ENCODE data around the gene WDR36. TPM values are rescaled to one million over a fixed set of nuclear protein-coding genes. Genes with fewer than 3 reads are reported as not detected.
"Not testable (repeated sequence)": the region's sequence is repeated elsewhere in the genome, so short reads cannot be mapped to it uniquely, and the experiment has no call there.

Gene WDR36
- total RNA-seq, 2 donors from 2014 or later, result 17.6 to 22.3 TPM

DNA sequence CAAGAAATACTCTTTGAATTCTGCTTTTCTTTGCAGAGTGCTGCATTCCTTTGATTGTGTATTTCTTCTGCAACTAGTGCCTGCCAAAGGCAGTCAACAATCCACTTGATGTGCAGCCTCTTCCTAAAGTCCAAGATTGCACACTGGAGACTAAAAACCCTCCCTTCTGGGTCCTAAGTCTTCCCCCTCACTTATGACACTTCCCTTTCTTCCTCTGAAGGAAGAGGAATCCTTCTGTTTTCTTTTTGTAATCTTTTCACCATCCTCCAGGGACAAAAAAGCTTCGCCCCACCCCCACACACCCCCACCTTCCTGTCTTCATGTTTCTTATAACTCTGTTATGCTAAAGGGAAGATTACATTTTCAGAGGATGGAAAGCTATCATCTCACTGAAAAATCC, 39.9 kb downstream of the WDR36 start:
- no peak for DNase-seq (ENCODE audit: low spot score)
- intact Hi-C loops (cut with DNase I), result no loop called here

DNA sequence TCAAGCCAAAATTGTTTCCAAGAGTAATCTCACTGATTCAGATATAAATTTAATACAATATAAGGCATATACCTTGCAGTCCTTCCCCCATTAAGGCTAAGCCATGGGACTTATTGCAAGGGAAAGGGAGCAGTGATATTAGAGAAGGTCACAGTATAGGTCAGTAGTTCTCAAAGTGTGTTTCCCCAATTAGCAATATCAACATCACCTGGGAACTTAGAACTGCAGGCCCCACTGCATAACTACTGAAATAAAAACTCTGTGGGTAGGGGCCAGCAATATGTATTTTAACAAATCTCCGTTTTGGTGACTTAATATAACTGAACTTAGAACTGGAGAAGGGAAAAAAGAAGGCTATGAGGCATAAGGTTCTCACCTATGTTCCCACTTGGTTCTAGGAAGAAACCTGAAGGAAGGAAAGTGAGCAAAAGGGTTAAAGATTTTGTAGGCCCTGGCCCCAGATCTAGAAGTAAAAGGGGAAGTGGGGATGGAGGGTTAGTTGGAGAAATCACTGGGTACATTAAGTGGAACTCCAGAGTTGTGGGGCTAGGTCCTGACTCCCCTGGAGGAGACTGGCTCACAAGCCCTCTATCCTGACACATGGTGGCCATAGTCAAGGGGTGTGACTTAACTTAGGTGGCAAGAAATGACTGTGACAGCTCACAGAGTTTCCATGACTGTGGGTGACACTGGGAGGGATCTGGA, 40.7 kb downstream of the WDR36 start:
- DNase-seq (ENCODE audit: low spot score), result no peak
- intact Hi-C loops (cut with DNase I), result no loop called here

DNA sequence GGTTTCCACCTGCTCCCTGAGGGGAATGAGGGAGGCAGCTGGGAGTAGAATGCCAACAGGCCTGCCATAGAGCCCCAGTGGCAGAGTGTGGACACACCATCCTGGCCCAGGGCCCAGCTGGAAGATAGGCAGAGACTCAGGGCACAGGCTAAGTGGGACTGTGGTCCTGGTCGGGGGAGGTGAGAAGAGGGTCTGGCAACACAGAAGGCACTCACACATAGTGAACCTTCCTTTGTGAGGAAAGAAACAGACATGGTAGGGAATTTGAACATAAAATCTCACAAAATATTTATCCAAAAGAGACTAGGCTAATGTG, 41.2 kb downstream of the WDR36 start:
- intact Hi-C loops (cut with DNase I), result no loop called here
- no peak for DNase-seq (ENCODE audit: low spot score)

DNA sequence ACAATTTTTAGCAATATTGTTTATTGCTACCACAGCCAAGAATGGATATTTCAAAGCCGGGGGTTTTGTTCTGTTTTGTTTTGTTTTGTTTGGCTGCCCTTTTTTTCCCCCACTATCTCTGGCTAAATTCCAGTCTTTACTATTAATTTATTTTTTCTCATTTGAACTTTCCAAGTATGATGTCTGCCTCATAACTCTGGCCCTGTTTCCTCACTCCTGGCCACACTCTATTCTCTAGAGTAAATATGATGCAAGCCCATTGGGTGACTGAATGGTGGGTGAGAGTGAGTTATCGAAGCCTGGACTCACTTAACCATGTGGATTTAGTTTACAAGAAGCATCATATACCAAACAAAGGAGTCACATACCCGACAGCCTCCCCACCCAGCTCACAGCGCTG, 41.9 kb downstream of the WDR36 start:
- DNase-seq (ENCODE audit: low spot score), result no peak
- intact Hi-C loops (cut with DNase I), result no loop called here

DNA sequence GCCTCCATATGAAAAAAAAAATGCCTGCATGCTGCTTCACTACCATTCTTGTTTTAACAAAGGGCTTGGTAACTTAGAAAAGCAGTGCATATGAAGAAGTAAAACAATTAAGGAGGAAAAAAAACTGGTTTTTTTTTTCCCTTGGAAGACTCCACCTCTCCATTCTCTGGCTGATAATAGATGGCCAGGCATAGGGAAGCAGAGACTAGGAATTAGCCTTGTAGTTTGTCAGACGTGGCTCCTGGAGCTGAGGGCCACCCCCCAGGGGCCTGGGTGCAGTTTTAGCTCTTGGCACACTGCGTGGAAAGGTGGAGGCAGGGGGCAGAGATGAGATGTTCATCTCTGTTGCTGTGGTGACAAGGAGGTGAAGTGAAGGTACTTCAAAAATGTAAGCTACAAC, 42.7 kb downstream of the WDR36 start:
- no peak for DNase-seq (ENCODE audit: low spot score)
- intact Hi-C loops (cut with DNase I), result no loop called here

DNA sequence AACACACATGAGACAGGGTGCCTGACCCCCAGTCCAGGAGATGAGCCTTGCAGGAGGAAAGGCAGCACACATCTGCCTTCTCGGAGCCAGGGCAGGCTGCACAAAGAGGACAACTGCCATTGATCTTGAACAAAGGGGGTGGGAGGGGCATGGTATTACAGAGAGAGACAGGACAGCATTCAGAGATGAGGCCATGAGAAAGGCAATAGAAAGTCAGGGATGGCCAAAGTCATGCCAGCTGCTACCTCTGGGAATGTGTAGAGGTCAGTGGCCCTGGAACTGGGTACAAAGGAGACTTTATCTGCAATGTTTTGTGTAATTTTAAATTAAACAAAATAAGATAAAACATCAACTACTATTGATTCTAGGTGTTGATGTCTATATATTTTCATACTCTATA, 43.2 kb downstream of the WDR36 start:
- intact Hi-C loops (cut with DNase I), result no loop called here
- DNase-seq (ENCODE audit: low spot score), result no peak

DNA sequence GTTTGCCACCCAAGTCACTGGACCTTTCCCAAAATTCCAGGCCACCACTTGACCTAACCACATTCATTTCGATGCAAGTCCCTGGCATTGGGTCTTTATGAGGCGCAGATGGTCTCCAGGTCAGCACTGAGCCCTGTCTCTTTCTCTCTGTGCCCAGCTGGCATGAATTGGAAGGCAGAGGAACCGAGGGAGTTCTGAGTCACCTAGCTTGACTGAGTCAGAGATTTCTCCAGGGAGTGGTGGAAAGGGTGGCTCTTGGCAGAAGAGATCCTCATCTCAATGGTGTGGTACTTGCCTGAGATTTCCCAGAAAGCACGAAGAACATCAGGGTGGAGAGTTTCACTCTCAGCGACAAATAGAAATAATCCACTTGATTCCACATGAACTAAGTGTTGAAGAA, 43.8 kb downstream of the WDR36 start:
- intact Hi-C loops (cut with DNase I), result no loop called here
- no peak for DNase-seq (ENCODE audit: low spot score)

DNA sequence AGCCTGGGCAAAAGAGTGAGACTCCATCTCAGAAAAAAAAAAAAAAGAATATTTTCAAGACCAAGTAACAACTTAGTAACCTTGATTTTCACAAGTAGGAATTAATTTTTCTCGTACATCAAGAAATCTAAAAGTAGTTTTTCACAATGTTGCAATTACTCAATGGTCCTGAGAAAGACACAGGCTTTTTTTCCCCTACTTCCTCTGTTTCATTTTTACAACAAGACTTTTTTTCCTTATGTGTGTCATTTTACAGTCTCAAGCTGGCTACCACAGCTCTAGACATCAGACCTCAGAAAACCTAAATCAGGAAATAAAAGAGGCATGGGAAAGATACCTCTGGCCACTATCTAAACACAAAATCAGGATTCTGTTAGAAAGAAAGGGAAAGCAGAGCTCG, 45.9 kb downstream of the WDR36 start:
- DNase-seq (ENCODE audit: low spot score), result no peak
- intact Hi-C loops (cut with DNase I), result no loop called here

DNA sequence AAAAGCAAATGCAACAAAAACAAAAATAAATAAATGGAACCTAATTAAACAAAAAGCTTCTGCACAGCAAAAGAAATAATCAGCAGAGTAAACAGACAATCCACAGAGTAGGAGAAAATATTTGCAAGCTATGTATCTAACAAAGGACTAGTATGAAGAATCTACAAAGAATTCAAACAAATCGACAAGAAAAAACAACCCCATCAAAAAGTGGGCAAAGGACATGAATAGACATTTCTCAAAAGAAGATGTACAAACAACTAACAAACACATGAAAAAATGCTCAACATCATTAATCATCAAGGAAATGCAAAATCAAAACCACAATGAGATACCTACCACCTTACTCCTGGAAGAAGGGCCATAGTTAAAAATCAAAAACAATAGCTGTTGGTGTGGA, 49.3 kb downstream of the WDR36 start:
- DNase-seq (ENCODE audit: low spot score); intact Hi-C loops (cut with DNase I): not testable (repeated sequence)

DNA sequence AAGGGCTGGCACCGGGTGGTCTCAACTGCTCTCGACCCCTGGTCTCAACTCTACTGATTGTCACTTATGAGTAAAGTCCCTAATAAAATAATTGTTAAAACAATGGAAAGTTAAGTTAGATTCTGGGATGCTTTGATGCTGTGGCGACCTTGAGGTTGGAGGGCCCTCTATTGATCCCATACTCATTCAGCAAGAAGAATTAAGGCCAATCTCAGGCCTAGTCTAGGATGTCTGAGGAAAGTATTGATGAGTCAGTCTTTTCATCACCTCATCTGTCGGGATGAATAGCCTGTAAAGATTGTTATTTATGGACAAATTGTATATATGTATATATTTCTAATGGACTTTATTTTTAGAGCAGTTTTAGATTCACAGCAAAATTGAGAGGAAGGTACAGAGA, 50.8 kb downstream of the WDR36 start:
- no peak for DNase-seq (ENCODE audit: low spot score)
- intact Hi-C loops (cut with DNase I), result no loop called here

DNA sequence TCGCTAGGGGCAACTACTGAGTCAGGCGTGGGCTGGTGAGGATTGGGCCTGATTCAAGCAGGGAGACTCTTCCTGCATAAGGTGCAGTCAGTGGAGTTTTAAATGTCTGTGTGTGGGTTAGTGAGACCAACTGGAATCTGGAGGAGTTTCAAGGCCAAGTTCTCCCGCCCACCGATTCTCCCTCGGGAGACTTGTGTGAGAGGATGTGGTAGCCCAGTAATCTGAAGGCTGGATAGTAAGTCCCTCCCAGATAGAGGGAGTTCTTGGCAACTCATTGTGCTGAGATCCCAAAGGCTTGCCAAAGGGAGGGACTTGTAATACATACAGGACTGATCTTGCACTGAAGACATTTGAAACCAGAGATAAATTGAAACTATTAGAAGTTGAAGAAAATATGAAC, 51.8 kb downstream of the WDR36 start:
- intact Hi-C loops (cut with DNase I), result no loop called here
- DNase-seq (ENCODE audit: low spot score), result peak; percentile 89

DNA sequence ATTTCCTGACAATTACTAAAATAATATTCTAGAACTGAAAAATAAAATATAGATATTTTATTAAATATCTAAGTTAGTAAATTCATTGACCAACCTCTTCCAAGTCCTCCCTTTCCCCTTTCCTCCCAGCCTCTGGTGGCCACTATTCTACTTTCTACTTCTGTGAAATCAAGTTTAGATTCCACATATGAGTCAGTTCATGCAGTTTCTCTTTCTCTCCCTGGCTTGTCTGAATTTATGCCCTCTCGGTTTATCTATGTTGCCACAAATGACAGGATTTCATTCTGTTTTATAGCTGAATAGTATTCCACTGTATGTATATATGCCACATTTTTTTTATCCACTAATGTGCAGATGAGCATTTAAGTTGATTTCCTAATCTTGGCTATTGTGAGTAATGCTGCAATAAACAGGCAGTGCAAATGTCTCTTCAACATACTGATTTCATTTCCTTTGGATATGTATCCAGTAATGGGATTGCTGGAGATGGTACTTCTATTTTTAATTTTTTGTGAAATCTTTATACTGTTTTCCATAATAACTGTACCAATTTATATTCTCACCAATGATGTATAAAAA, 52.3 kb downstream of the WDR36 start:
- intact Hi-C loops (cut with DNase I), result no loop called here
- no peak for DNase-seq (ENCODE audit: low spot score)

DNA sequence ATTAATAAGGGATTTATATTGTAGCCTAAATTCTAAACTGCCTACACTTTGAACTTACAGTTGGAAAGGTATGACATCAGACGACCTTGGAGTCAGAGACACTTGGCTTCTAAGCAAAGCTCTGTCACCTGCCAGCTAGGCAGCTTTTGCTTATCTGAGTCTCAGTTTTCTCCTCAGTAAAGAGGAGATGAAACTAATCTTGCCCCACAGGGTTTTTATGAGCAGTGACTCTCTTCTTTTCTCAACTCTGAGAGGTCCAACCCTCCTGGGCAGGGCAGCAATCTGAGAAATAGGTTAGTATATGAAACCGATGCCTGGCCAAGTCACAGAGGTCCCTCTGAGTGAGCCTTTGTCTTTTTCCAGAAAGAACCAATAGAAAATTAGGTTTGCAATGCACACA, 53.9 kb downstream of the WDR36 start:
- intact Hi-C loops (cut with DNase I), result no loop called here
- no peak for DNase-seq (ENCODE audit: low spot score)

DNA sequence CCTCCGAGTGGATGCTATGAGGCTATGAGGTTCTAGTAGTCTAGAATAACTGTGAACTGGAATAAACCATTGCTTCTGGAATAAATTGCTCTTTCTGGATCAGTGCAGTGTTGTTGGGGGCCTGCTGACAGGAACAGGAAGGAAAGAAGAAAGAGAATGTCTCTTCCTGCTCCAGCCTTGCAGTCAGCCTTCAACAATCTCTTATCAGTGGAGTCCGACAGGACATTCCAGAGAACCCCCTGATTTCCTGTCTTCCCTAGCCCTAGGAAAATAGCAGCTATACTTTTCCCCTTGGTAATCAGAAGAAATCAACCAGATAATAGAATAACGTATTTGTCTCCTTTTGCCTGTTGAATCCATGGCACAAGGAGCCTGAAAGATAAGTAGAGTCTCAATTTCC, 55.4 kb downstream of the WDR36 start:
- no peak for DNase-seq (ENCODE audit: low spot score)
- intact Hi-C loops (cut with DNase I), result no loop called here

DNA sequence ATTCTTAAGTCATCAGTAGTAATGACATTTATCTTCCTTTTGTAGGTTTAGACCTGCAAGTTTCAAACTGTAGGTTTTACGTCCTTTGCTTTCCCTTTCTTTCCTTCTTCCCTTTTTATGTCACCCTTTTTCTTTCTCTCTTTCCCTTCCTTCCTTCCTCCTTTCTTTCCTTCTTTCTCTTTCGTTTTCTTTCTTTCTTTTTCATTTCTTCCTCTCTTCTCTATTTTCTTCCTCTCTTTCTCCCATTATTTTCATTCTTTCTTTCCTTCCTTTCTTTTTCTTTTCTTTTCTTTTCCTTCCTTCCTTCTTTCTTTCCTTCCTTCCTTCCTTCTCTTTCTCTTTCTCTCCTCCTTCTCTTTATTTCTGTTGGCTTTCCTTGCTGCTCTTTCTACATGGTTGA, 59.9 kb downstream of the WDR36 start:
- no peak for DNase-seq (ENCODE audit: low spot score)
- intact Hi-C loops (cut with DNase I), result no loop called here

DNA sequence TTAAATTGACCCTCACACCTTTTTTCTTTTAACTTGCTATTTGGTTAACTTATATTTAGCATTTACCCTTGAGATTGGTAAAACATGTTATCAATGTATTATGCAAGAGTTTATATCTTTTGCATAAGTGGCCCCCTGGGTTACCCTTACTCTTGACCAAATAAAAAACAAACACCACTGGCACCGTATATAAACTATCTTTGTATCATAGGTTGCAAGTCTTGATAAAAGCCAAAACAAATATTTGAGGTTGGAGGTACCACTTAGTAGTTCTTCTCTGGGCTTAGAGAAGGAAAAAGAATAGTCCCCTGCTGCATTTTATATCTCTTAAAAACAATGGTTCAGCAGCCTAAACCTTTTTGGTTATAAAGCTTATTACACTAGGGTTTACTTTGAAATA, 61.3 kb downstream of the WDR36 start:
- no peak for DNase-seq (ENCODE audit: low spot score)
- intact Hi-C loops (cut with DNase I), result no loop called here

DNA sequence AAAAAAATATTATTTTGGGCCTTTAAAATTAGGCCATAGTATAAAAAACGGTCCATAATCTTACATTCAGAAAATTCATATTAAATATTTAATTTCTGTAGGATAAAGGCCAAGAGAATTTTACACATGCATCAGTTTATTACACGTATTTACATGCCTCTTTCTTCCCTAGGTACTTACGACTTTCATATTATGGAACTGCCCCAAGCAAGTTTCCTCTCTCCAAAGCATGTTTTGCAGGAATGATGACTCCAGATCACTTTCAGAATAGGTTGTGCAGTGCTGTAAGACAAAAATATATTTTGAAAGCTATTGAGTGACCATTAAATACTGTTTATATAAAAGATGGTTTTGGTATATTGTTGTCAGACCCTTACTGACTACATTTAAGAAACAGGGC, 61.8 kb downstream of the WDR36 start:
- intact Hi-C loops (cut with DNase I), result no loop called here

DNA sequence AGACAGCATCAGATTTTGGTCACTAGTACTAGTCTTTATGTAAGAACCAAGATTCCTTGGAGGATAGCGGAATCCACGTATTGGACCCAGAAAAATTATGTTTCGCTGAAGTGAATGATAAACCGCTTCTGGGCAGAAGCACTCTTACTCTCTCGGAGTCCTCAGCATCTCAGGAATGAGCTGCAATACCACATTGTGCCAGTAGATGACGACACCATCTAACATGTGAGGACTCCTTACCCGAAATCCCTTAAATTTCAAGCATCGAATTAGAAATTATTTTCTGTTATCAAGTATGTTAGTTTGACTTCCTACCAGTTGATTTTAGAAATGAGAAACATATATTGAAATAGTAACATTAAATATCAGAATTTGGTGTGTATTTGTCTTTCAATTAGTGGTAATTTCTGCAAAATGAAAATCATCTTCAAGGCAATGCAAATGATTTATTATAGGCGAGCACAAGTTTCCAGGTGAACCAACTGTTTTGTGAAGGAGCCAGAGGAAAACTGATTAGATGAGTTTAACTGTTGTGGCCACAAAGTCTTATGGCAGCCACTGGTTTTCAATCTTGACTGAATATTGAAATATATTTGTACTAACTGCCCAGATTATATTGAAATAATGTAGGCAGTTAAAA, 66.1 kb downstream of the WDR36 start:
- no peak for DNase-seq (ENCODE audit: low spot score)
- intact Hi-C loops (cut with DNase I), result loop anchor here in 1 of 2 donors (5.0 kb wide), 1 partner anchor 374 kb away; no protein-coding TSS in a partner anchor

More for the DNA sequence above, 61.8 kb downstream of the WDR36 start:
- DNase-seq (ENCODE audit: low spot score), result no peak

DNA sequence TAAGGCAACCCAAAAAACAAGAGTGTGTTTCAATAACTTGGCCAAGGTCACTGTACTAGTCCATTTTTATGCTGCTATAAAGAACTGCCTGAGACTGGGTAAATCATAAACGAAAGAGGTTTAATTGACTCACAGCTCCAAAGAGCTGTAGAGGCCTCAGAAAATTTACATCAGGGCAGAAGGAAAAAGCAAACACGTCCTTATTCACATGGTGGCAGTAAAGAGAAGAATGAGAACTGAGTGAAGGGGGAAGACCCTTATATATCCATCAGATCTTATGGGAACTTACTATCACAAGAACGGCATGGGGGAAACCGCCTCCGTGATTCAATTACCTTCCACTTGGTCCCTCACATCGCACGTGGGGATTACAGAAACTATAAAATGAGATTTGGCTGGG, 67.7 kb downstream of the WDR36 start:
- DNase-seq (ENCODE audit: low spot score), result no peak
- intact Hi-C loops (cut with DNase I), result loop anchor here in 1 of 2 donors (5.0 kb wide), 1 partner anchor 372 kb away; no protein-coding TSS in a partner anchor

DNA sequence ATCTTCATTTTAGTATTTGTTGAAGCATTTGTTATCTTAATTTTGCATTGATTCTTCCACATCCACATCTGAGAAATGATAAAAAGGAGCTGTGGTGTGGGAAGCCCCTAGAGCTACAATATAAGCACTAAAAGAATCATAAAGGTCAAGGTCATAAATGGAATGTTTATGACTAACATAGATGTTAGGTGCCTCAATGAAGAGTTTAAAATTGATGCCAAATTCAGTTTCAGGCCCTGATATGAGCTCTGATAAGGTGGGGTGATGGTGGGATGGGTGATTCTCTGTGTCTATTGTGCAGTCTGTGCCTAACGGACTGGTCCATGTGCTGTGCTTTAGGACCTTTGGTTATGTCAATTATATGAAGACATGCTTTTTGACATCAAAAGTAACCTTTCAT, 70.9 kb downstream of the WDR36 start:
- no peak for DNase-seq (ENCODE audit: low spot score)
- intact Hi-C loops (cut with DNase I), result no loop called here

DNA sequence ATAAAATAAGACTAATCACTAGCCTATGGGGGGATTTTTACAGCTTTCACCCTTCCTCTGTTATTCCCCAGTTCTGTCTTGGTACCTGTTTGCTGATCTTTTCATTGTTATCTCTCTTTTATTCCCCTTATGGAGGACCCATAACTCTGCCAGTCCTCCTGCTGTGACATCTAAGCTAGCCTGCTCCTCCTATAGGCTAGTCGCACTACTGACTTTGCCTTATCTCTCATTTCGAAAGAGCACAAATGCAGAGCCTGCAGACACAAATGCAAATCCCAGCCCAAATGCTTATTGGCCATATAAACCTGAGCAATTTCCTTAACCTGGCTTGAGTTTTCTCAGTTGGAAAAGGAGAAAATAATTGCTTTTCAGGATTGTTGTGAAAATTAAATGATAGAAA, 72.9 kb downstream of the WDR36 start:
- DNase-seq (ENCODE audit: low spot score), result no peak
- intact Hi-C loops (cut with DNase I), result no loop called here
